PC-3 (cell line): ENCODE data around the gene ABCA7.

Experiments
- CTCF ChIP-seq: fragments of 300-600 bp; sonication (generic); conservative IDR thresholded peaks from 2 replicates; pipeline ENCODE4 v1.5.1; 2017; ENCODE audit warnings: antibody characterized with exemption, low read depth, mild to moderate bottlenecking, low read length
- EZH2 ChIP-seq: fragments of 300-600 bp; sonication (generic); IDR thresholded peaks from one replicate; pipeline ENCODE4 v1.6.1; 2017; ENCODE audit warnings: antibody characterized with exemption, mild to moderate bottlenecking, low read length; ENCODE audit not compliant: unreplicated experiment
- EZH2phosphoT487 ChIP-seq: fragments of 300-600 bp; sonication (generic); IDR thresholded peaks from 2 replicates; pipeline ENCODE4 v1.6.1; 2018; ENCODE audit warnings: mild to moderate bottlenecking, antibody characterized with exemption, low read length, borderline replicate concordance

GRCh38 chr19:1010586-1011510 lies 29.1 kb upstream of the ABCA7 start:
- no peak for TF ChIP-seq CTCF
- TF ChIP-seq EZH2phosphoT487: no peak
- no peak for TF ChIP-seq EZH2
